ENCODE measurements around the gene ZIC4. TPM values are rescaled to one million over a fixed set of nuclear protein-coding genes. Genes with fewer than 3 reads are reported as not detected.

The ZIC4 gene
- total RNA-seq, 2 donors from 2014 or later = 1.8 to 3.0 TPM

GRCh38 chr3:147408188-147409100, 2.1 kb upstream of the ZIC4 start:
- DNase-seq (ENCODE audit: low spot score) = no peak
- intact Hi-C loops (cut with DNase I) = no loop called here

- no peak for DNase-seq (ENCODE audit: low spot score)
- intact Hi-C loops (cut with DNase I) = no loop called here
Observed at GRCh38 chr3:147407498-147408187, 1.3 kb upstream of the ZIC4 start.

GRCh38 chr3:147407114-147407497, 763 bp upstream of the ZIC4 start:
- intact Hi-C loops (cut with DNase I) = no loop called here
- no peak for DNase-seq (ENCODE audit: low spot score)

- no peak for DNase-seq (ENCODE audit: low spot score)
- intact Hi-C loops (cut with DNase I) = no loop called here
Observed at GRCh38 chr3:147405231-147406027, 914 bp downstream of the ZIC4 start.

- no peak for DNase-seq (ENCODE audit: low spot score)
- intact Hi-C loops (cut with DNase I) = no loop called here
Observed at GRCh38 chr3:147404800-147405230, 1.5 kb downstream of the ZIC4 start.

- DNase-seq (ENCODE audit: low spot score) = no peak
- intact Hi-C loops (cut with DNase I) = no loop called here
Observed at GRCh38 chr3:147404000-147404799, 2.1 kb downstream of the ZIC4 start.

GRCh38 chr3:147403511-147403910, 2.8 kb downstream of the ZIC4 start:
- no peak for DNase-seq (ENCODE audit: low spot score)
- intact Hi-C loops (cut with DNase I) = no loop called here

GRCh38 chr3:147402159-147402558, 4.2 kb downstream of the ZIC4 start:
- intact Hi-C loops (cut with DNase I) = no loop called here
- no peak for DNase-seq (ENCODE audit: low spot score)

GRCh38 chr3:147401421-147401820, 4.9 kb downstream of the ZIC4 start:
- DNase-seq (ENCODE audit: low spot score) = no peak
- intact Hi-C loops (cut with DNase I) = no loop called here

- intact Hi-C loops (cut with DNase I) = no loop called here
- DNase-seq (ENCODE audit: low spot score) = no peak
Observed at GRCh38 chr3:147400999-147401398, 5.3 kb downstream of the ZIC4 start.

GRCh38 chr3:147400111-147400510, 6.2 kb downstream of the ZIC4 start:
- no peak for DNase-seq (ENCODE audit: low spot score)
- intact Hi-C loops (cut with DNase I) = no loop called here

- intact Hi-C loops (cut with DNase I) = no loop called here
Observed at GRCh38 chr3:147398813-147399534, 7.4 kb downstream of the ZIC4 start.

GRCh38 chr3:147397875-147398812, 8.2 kb downstream of the ZIC4 start:
- intact Hi-C loops (cut with DNase I) = no loop called here

More at GRCh38 chr3:147398813-147399534, 7.4 kb downstream of the ZIC4 start:
- no peak for DNase-seq (ENCODE audit: low spot score)

GRCh38 chr3:147397155-147397874, 9.0 kb downstream of the ZIC4 start:
- no peak for DNase-seq (ENCODE audit: low spot score)
- intact Hi-C loops (cut with DNase I) = no loop called here

More at GRCh38 chr3:147397875-147398812, 8.2 kb downstream of the ZIC4 start:
- DNase-seq (ENCODE audit: low spot score) = no peak

GRCh38 chr3:147396712-147397046, 9.7 kb downstream of the ZIC4 start:
- no peak for DNase-seq (ENCODE audit: low spot score)
- intact Hi-C loops (cut with DNase I) = no loop called here

GRCh38 chr3:147395899-147396711, 10.2 kb downstream of the ZIC4 start:
- intact Hi-C loops (cut with DNase I) = no loop called here
- DNase-seq (ENCODE audit: low spot score) = no peak

All from posterior vena cava (tissue), 2 donors.